ENCODE measurements around the gene LIMS1.
"Not testable (repeated sequence)": the region's sequence is repeated elsewhere in the genome, so short reads cannot be mapped to it uniquely, and the experiment has no call there.

LIMS1 gene

DNA sequence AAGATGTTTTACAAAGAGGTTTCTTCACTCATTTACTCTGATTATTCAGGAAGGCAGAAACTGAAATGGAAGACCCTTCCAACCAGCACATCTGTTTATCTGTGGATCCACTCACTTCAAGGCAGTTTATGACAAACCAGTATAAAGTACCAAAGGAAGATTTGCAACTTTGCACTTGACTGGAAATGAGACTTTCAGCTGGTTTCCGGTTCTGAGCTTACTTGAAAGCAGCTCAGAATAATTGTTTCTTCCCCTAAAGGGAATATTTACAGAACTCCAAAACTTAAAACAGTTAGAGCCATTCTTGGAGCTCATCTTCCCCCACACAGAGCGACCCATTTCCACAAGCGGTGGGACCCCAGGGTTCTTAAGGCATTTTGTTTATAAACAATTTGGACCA lies 129.8 kb downstream of the LIMS1 start:
- not testable (repeated sequence) for DNase-seq (ENCODE audit: low read depth in 2 of 2)

DNA sequence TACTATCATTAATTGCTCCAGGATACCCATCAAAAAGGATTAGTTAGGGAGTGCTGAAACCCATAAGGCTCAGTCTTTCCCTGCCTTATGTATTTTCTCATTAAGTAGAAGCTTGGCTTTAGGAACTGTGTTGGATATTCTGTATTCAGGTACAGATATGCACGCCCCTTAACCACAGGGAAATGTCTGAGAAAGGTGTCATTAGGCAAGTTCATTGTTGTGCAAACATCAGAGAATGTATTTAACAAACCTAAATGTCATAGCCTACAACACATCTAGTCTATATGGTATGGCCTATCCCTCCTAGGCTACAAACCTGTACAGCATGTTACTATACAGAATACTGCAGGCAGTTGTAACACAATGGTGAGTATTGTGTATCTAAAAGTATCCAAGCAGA lies 130.7 kb downstream of the LIMS1 start:
- DNase-seq (ENCODE audit: low read depth in 2 of 2): not testable (repeated sequence)

DNA sequence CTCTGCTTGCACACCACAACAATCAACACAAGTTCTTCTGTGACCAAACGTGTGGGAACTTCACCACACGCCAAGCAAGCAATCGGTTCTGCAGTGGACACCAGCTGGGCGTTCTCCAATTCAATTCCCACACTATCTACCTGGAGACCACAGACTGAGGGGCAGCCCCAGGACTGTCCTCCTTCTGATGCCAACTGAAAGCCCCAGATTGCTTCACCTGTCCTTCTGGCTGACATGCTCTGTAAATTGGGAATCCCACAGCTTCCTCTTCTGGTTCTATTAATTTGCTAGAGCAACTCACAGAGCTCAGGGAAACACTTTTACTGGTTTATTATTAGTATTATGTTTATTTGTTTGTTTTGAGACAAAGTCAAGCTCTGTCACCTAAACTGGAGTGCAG lies 131.7 kb downstream of the LIMS1 start:
- DNase-seq (ENCODE audit: low read depth in 2 of 2): not testable (repeated sequence)

DNA sequence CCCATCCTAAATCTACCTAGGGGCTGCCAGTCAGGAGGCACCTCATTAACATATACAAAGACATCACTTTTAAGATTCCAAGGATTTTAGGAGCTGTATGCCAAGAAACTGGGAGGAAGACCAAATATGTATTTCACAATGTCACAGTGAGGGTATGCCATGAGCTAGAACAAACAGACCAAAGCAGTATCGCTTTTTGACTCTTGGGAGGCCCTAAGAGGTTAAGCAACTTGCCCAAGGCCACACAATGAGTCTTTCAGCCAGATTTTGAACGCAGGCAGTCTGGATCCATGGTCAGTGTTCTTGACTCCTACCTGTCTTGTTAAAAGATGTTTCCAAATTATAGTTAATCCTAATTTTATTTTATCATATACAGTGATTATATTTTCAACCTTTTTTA lies 132.9 kb downstream of the LIMS1 start:
- not testable (repeated sequence) for DNase-seq (ENCODE audit: low read depth in 2 of 2)

DNA sequence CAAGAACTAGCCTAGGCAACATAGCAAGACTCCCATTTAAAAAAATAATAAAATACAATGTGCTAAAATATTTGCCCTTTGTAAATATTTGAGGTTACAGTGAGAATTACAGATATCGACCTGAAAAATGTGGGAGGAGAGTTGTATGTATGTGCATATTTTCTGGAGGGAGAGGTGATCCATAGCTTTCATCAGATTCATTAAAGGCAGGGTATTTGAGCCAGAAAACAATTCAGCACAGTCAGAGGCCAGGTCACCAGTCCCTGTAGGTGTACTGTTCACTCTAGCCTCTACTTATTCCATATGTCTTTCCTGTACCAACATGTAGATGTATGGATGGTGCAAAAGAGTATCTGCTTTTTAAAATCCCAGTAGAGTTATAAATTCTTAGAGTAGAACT lies 136.0 kb downstream of the LIMS1 start:
- not testable (repeated sequence) for DNase-seq (ENCODE audit: low read depth in 2 of 2)

DNA sequence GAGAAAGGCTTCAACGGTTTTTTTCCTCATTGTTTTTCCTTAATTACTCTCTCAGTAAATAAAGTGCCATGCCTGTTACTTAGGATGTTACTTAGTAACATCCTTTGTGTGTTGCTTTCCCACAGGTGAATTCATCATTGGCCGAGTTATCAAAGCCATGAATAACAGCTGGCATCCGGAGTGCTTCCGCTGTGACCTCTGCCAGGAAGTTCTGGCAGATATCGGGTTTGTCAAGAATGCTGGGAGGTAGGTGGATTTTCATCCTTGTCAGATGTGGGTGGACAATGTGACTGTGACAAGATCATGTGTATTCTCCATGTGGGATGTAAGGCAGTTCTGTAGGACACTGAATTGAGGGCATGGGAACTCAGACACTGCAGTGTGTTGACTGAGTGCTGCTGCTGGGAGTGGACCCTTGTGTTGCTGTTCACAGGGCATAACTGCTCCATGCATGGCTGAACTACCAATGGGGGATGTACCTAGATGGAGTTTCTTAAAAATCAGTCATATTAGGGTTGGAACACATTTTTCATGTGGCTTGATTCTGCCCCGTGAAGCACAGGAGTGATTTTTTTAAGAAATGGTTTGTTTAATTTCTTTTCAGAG lies 138.0 kb downstream of the LIMS1 start:
- DNase-seq (ENCODE audit: low read depth in 2 of 2): not testable (repeated sequence)

DNA sequence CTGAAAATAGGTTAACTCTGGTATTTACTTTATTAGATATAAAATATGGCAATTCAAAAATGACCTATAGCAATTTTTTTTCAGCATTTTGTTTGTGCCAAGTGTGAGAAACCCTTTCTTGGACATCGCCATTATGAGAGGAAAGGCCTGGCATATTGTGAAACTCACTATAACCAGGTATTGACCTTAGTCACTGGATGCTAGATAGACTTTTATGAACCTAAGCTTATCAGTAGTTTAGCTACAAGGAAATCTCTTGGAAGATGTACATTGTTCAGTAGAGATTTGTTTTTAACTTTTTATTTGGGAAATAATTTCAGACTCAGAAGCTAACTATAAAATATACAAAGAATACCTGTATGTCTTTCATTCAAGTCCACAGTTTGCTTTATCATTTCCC lies 142.3 kb downstream of the LIMS1 start:
- DNase-seq (ENCODE audit: low read depth in 2 of 2): not testable (repeated sequence)

DNA sequence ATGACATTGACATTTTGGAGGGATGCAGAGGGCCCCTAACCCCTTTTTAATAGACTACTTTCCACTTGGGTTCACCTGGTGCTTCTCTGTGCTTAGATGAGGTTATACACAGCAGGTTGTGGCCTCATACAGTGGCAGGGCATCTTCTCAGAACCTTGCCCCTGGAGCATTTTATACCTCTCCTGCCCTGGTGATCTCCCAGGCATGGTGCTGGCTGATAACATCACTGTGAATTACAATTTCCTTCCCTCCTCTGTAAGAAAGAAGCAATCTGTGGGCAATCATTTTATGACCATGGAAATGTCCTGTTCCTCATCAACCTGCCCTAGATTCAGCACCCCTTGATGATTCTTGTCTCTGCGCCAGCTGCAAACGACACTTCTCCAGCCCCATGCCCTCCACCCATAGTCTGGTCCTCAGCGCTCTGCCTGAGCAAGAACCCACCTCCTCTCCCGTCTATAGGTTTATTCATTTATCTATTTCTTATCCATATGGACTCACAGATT lies 143.0 kb downstream of the LIMS1 start:
- DNase-seq (ENCODE audit: low read depth in 2 of 2): not testable (repeated sequence)

DNA sequence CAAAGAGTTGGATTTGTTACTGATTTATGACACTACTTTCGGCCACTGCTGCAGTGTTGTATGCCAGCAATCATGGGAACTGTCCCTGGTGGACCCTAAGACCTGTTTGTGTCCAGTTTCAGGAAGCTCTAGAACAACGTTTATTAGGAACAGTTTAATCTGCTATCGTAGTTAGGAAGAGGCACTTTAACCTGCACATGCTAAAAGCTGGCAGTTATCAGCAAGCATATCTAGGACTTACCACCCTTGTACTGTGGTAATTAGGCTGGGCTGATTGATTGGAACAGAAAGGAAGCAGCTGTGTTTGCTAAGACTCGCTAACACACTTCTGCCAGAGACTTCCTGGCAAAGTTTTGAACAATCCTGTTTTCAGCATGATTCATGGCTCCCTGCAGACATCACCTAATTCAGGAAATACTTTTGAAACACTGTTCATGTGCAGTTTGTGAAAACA lies 144.0 kb downstream of the LIMS1 start:
- not testable (repeated sequence) for DNase-seq (ENCODE audit: low read depth in 2 of 2)

DNA sequence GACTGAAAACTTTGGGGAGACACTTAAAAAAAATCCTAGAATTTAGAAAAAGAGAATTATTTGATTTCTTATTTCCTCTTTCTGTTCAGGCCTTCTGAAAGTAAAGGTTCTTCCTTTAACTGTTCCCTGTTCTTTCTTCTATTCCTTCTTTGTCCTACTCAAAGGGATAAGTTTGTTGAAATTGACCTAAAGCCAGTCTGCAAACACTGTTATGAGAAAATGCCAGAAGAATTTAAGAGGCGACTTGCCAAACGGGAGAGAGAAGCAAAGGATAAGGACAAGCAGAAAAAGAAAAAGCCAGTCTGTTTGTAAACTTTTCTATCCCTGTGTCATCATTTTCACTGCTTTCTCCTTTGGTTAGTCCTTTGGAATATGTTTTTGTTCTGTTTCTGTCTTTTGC lies 146.5 kb downstream of the LIMS1 start:
- not testable (repeated sequence) for DNase-seq (ENCODE audit: low read depth in 2 of 2)

DNA sequence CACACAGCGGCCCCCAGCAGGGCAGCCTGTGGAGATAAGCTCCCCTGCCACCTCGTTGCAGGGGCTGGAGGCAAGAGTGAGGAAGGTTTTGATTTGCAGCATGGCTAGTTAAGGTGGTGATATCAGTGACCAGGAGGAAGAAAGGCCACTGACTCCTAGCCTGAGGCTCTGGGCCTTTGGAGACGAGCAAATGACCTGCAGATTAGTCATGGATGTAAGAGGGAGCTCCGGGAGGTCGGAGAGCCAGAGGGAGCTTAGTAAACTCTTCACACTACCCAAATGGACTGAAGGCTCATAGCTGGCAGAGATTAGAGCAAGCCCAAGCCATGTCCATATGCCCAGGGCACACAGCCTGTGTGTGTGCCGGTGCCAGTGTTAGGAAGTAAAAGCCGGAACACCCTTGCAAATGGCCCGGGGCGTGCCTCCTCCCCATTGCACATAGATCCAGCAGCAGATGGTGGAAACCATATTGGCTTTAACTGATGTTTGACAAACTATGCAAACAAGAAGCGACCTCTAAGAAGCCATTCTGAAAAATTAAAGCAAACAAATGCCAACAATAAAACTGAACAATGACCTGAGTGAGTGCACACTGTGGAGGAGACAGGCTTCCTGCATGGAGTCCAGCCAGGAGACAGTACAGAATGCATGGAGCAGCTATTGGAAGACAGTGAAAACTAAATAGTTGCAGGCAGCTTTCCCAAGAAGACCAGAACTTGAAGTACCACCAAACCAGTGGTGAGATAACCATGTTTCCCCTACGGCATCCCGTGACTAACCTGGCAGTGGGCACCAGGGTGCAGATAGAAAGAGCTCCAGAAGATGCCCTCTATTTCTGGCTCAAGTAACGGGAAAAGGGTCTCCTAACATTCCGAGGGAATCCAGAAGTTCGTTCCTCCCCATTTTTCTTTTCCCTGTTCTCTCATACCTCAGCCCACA lies 154.8 kb downstream of the LIMS1 start:
- not testable (repeated sequence) for DNase-seq (ENCODE audit: low read depth in 2 of 2)

DNA sequence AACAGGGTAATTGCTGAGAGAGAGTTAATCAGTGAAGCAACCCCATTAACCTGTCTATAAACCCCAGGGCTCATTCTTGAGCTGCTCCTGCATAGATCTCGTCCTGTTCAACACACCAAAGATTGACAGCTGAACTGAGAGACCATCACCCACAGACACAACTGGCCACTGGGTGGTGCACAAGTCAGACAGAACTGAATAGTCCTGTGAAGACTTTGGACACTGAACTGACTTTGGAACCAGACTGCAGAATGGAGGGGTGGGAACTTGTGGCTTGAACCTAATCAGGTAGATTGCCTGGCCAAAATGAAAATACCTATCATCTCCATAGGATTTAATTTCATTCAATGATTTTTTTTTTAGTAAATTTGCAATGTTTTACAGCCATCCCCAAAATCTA lies 155.7 kb downstream of the LIMS1 start:
- not testable (repeated sequence) for DNase-seq (ENCODE audit: low read depth in 2 of 2)

DNA sequence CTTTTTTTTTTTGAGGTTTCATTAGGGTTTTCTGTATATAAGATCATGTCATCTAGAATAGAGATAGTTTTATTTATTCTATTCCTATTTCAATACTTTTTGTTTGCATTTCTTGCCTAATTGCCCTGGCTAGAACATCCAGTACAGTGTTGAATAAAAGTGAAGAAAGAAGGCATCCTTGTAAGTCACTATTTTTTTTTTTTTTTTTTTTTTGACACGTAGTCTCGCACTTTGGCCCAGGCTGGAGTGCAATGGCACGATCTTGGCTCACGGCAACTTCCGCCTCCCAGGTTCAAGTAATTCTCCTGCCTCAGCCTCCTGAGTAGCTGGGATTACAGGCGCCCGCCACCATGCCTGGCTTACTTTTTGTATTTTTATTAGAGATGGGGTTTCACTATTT lies 157.2 kb downstream of the LIMS1 start:
- no peak for DNase-seq (ENCODE audit: low read depth in 2 of 2)

DNA sequence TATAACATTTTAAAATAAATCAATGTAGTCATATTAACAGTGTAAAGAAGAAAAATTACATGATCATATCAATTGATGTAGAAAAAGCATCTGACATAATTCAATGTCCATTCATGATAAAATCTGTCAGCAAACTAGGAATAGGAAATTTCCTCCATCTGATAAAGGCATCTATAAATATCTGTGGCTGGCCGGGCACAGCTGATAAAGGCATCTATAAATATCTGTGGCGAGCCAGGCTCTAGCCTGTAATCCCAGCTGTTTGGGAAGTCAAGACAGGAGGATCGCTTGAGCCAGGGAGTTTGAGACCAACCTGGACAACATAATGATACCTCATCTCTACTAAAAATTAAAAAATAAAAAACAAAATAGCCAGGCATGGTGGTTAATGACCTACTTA lies 166.9 kb downstream of the LIMS1 start:
- DNase-seq (ENCODE audit: low read depth in 2 of 2): no peak

DNA sequence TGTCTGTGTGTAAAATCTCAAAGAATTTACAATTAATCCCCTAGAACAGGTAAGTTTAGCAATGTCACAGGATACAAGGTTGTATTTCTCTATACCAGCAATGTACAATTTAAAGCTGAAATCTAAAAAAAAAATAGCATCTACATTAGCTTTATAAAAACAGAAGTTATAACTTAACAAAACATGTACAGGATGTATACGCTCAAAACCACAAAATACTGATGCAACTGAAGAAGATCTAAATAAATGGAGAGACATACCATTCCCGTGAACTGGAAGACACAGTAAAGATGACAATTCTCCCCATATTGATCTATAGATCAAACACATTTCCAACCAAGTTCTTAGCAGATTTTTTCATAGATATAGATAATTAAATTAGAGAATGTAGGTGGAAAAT lies 167.5 kb downstream of the LIMS1 start:
- DNase-seq (ENCODE audit: low read depth in 2 of 2): no peak

DNA sequence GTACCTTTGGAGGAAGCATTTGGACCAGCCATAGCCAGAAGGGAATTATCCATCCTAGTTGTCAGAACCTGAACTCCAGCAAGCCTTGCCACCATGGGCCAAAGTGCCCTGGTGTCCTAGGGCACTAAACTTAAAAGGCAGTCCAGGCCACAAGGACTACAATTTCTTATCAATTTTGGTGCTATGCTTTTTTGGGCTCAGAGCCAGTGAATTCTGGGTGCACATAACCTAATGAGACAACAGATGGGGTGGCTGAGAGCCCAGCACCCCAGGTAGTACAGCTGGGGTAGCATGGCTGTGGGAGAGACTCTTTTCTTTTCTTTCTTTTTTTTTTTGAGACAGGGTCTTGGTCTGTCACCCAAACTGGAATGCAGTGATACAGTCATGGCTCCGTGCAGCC lies 170.6 kb downstream of the LIMS1 start:
- DNase-seq (ENCODE audit: low read depth in 2 of 2): no peak

DNA sequence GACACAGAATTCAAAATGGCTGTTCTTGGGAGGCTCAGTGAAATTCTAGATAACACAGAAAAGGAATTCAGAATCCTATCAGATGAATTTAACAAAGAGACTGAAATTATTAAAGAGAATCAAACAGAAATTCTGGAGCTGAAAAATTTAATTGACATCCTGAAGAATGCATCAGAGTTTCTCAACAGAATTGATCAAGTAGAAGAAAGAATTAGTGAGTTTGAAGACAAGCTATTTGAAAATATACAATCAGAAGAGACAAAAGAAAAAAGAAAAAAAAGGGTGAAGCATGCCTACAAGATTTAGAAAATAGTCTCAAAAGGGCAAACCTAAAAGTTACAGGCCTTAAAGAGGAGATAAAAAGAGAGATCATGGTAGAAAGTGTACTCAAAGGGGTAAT lies 173.0 kb downstream of the LIMS1 start:
- no peak for DNase-seq (ENCODE audit: low read depth in 2 of 2)

DNA sequence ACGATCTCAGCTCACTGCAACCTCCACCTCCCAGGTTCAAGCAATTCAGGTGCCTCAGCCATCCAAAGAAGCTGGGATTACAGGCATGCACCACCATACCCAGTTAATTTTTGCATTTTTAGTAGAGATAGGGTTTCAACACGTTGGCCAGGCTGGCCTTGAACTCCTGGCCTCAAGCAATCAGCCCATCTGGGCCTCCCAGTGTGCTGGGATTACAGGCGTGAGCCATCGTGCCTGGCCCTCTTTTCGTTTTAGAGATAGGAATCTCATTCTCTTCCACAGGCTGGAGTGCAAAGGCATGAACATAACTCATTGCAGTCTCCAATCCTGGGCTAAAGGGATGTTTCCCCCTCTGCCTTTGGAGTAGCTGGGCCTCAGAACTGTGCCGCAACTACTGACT lies 182.7 kb downstream of the LIMS1 start:
- DNase-seq (ENCODE audit: low read depth in 2 of 2): not testable (repeated sequence)

DNA sequence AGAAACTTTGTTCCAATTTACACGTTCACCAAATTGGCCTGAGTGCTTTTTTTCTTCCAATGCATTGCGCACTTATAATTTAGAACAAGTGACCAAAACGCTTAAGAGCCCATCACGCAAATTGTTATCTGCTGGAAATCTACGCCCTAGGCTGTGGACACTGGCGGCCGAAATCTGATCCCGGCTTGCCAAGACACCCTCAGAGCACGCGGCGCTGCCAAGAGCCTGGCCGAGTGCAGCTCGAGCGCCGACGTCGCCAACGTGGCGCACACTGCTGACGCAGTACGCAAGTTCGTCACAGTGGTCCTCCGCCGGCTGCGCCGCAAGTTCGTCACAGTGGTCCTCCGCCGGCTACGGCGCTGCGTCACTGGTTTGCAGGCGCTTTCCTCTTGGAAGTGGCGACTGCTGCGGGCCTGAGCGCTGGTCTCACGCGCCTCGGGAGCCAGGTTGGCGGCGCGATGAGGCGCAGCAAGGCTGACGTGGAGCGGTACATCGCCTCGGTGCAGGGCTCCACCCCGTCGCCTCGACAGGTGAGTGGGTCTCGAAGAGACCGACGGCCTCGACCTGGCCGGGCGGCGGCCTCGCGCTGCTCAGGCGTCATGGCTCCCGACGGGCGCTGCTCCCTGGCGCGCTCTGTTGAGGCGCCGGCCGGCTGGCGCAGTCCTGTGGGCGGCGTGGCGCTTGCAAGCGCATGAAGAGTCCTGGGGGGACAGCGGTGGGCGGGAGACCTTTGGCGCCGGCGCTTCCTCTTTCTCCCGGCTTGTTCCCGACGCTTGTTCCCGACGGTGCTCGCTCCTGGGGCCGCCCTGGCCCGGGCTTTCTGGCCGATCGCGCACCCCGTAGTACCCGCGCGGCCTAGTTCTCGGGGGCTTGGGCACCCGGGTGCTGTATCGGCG lies 185.1 kb downstream of the LIMS1 start, which contains the start of gene RANBP2:
Gene RANBP2 (plus strand): TSS at position 334 of the 896 bp plus-strand sequence. CDS start 125 bp downstream, at position 459.
- DNase-seq (ENCODE audit: low read depth in 2 of 2): peak; percentile 70 to 85

DNA sequence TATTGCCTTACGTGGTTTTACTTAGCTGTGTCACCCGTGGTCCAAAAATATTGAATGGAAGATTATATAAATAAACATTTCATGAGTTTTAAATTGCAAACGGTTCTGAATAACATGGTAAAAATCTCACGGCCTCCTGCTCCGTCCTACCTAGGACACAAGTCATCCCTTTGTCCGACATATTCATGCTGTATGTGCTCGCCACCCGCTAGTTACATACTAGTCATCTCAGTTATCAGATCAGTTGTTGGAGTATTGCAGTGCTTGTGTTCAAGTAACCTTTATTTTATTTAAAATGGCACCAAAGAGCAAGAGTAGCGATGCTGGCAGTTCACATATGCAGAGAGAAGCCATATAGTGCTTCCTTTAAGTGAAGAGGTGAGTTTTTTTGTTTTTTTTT lies 191.8 kb downstream of the LIMS1 start:
- DNase-seq (ENCODE audit: low read depth in 2 of 2): not testable (repeated sequence)

DNA sequence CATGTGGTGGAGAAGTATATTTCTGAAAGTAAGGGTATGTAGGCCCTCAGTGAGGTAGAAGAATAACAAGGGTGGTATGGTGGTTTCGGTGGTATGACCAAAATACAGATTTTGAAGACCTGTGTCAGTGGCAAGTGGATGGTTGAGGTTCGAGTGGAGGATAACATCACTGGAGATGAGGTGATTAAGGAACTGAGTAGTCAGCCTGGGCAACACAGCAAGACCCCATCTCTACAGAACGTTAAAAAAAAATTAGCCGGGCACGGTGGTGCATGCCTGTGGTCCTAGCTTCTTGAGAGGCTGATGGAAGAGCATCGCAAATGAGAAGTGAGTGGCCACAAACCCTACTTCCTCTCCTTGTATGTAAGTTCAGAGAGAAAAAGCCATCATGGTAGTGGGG lies 200.4 kb downstream of the LIMS1 start:
- not testable (repeated sequence) for DNase-seq (ENCODE audit: low read depth in 2 of 2)

All from stimulated activated CD4-positive, alpha-beta T cell treated with anti-CD3 and anti-CD28 coated beads, Interleukin-1b, Interleukin-23, amount 100 ng/mL, for 1 hour (primary cell).